HepG2 (cell line): Measurements from ENCODE around the gene NPDC1. TPM values are rescaled to one million over a fixed set of nuclear protein-coding genes. Genes with fewer than 3 reads are reported as not detected.

Experiments used
- AFF4 ChIP-seq: sonication (generic); formaldehyde crosslinking; IDR thresholded peaks from 2 replicates; pipeline ENCODE4 v1.4.0; 2020; ENCODE audit warnings: missing genetic modification reagents
- AGO2 ChIP-seq: fragments of 200-400 bp; formaldehyde crosslinking; optimal IDR thresholded peaks from 2 replicates; pipeline ENCODE3; 2017; ENCODE audit warnings: mild to moderate bottlenecking, low read depth, low read length, moderate library complexity
- ERF ChIP-seq: IDR thresholded peaks from 2 replicates; pipeline ENCODE4 v1.6.1; 2018; ENCODE audit warnings: missing biosample characterization, missing genetic modification reagents
- KLF11 ChIP-seq: IDR thresholded peaks from 2 replicates; pipeline ENCODE4 v1.6.1; 2016; ENCODE audit warnings: missing compliant biosample characterization
- NR2F6 ChIP-seq, 2 experiments: IDR thresholded peaks; 2 replicates each; pipeline ENCODE4 v1.6.1; 2016; ENCODE audit warnings: antibody characterized with exemption in 1 of 2, mild to moderate bottlenecking in 1 of 2
- POLR2G ChIP-seq: fragments of 200-400 bp; formaldehyde crosslinking; IDR thresholded peaks from 2 replicates; pipeline ENCODE4 v1.6.1; 2018; ENCODE audit warnings: mild to moderate bottlenecking, low read depth, low read length, moderate library complexity
- RBFOX2 ChIP-seq: fragments of 200-400 bp; formaldehyde crosslinking; IDR thresholded peaks from 2 replicates; pipeline ENCODE4 v1.6.1; 2017; ENCODE audit warnings: low read depth, mild to moderate bottlenecking, low read length
- SAP130 ChIP-seq: IDR thresholded peaks from 2 replicates; pipeline ENCODE4 v1.6.1; 2016; ENCODE audit warnings: low read depth
- SRF ChIP-seq: IDR thresholded peaks from 2 replicates; pipeline ENCODE4 v1.6.1; 2011; ENCODE audit warnings: mild to moderate bottlenecking, low read depth, low read length, moderate library complexity
- SRY ChIP-seq: sonication (generic); formaldehyde crosslinking; IDR thresholded peaks from 2 replicates; pipeline ENCODE4 v1.8.0; 2022; ENCODE audit warnings: mild to moderate bottlenecking, missing genetic modification reagents
- ZBTB21 ChIP-seq: sonication (generic); formaldehyde crosslinking; IDR thresholded peaks from 2 replicates; pipeline ENCODE4 v1.4.0; 2020; ENCODE audit warnings: missing genetic modification reagents
- ZBTB42 ChIP-seq: sonication (generic); formaldehyde crosslinking; IDR thresholded peaks from 2 replicates; pipeline ENCODE4 v1.5.0; 2020; ENCODE audit warnings: mild to moderate bottlenecking, missing genetic modification reagents
- ZNF326 ChIP-seq: sonication (generic); formaldehyde crosslinking; IDR thresholded peaks from 2 replicates; pipeline ENCODE4 v1.4.0; 2020; ENCODE audit warnings: missing genetic modification reagents, borderline replicate concordance
- ZNF574 ChIP-seq: sonication (generic); formaldehyde crosslinking; IDR thresholded peaks from 2 replicates; pipeline ENCODE4 v1.4.0; 2020; ENCODE audit warnings: missing genetic modification reagents
- polyA plus RNA-seq, 8 experiments: library from polyadenylated mRNA; depleted of rRNA in 3 of 8; stranded (reverse) in 7 of 8; unstranded in 1 of 8; fragments of >200 nt; fragmentation: Illumina TruSeq in 4 of 8; extraction: Trizol in 4 of 8; gene quantifications; 2 replicates each; pipeline versions ENCODE4 v1.2.1 to v1.2.3, GENCODE V29; 2011 to 2016; ENCODE audit warnings: low read depth in 4 of 8, missing spikeins in 1 of 8, mixed read lengths in 1 of 8; ENCODE audit not compliant: insufficient read depth in 1 of 8
- total RNA-seq, 5 experiments: library from RNA; depleted of rRNA; stranded (reverse); fragments of >200 nt; fragmentation: Illumina TruSeq; extraction: Trizol; gene quantifications; 2 replicates each; pipeline ENCODE4 v1.2.3, GENCODE V29; 2016; ENCODE audit warnings: low read depth in 1 of 5

Gene NPDC1
- total and polyA plus RNA-seq, 2 of the 13 experiments (the other 11 are each of a cell fraction or from before 2014, with no cell fraction given): 0.84 to 5.4 TPM

GRCh38 chr9:137053944-137054931 lies 8.3 kb upstream of the NPDC1 start, which contains the start of gene ENTPD2 (continued):
- no peak; the same call in 1 of the 2 replicates for TF ChIP-seq AFF4
- TF ChIP-seq POLR2G: peak; percentile 82
- peak; percentile 80 for TF ChIP-seq RBFOX2
- TF ChIP-seq KLF11 (CRISPR knock-in tag): peak; percentile 25; the same call in 1 of the 2 replicates
- TF ChIP-seq ERF (CRISPR knock-in tag): no peak
- TF ChIP-seq SAP130 (CRISPR knock-in tag): peak; percentile 82
- TF ChIP-seq NR2F6 (IDR thresholded peaks at IDR 0.05): no peak
- TF ChIP-seq NR2F6 (CRISPR knock-in tag; IDR thresholded peaks at IDR 0.05): 0 out of 2 replicates have a peak, but pooled peaks have one; percentile 8
- peak; percentile 90 for TF ChIP-seq AGO2
- no peak for TF ChIP-seq ZNF326
- peak; percentile 14; the same call in 1 of the 2 replicates for TF ChIP-seq ZNF574 (CRISPR knock-in tag)
- TF ChIP-seq ZBTB42: no peak
- no peak for TF ChIP-seq ZBTB21 (CRISPR knock-in tag)
- TF ChIP-seq SRY (CRISPR knock-in tag): peak; percentile 42; the same call in 1 of the 2 replicates
- TF ChIP-seq SRF: no peak
